ENCODE results near the gene PCOLCE2.

GRCh38 chr3:142801746-142802145, 87.1 kb downstream of the PCOLCE2 start:
- no peak for TF ChIP-seq CTCF (IDR thresholded peaks at IDR 0.05; ENCODE audit: low read depth, low read length)
- TF ChIP-seq EZH2phosphoT487 (IDR thresholded peaks at IDR 0.05; ENCODE audit: low read depth): no peak

Data from OCI-LY3 (cell line).